IMR-90 (cell line): ENCODE results near the gene ISOC2. TPM values are rescaled to one million over a fixed set of nuclear protein-coding genes. Genes with fewer than 3 reads are reported as not detected.

ENCODE experiments used
- ATAC-seq: fragments of 200-7000 bp; cut with Tn5 transposase; 2 replicates; pipeline ENCODE4 v1.9.1; 2020; ENCODE audit warnings: low read depth, mild to moderate bottlenecking, moderate library complexity
- BruUV-seq: library from RNA; stranded (reverse); fragments of 400-500 nt; replicated peaks from 2 replicates; lab custom pipeline; 2021; lab: Mats Ljungman, UMichigan
- CTCF ChIA-PET: fragments of 300-600 bp; formaldehyde crosslinking; extraction: SDS; loops from one replicate; lab custom pipeline; 2021; ENCODE audit warnings: antibody characterized with exemption; lab: Yijun Ruan, JAX
- POLR2A ChIA-PET: fragments of 300-600 bp; sonication (Branson Sonifier 250); formaldehyde crosslinking; loops from one replicate; lab custom pipeline; 2022; ENCODE audit warnings: antibody characterized with exemption; ENCODE audit not compliant: unreplicated experiment; lab: Charles Lee
- DNase-seq: peaks from one replicate; pipeline ENCODE4 v3.0.0; 2013
- H2AFZ ChIP-seq: replicated peaks from 2 replicates; pipeline ENCODE3; 2013; ENCODE audit warnings: low read length, mild to moderate bottlenecking; ENCODE audit not compliant: poor library complexity
- H2AK5ac ChIP-seq: 2 replicates; pipeline ENCODE4 v1.6.1; 2013; ENCODE audit warnings: low read depth, low read length, inconsistent platforms
- H2AK9ac ChIP-seq: replicated peaks from 2 replicates; pipeline ENCODE3; 2013; ENCODE audit warnings: mild to moderate bottlenecking, low read depth, low read length, moderate library complexity; ENCODE audit not compliant: poor library complexity
- H2BK120ac ChIP-seq: 2 replicates; pipeline ENCODE4 v1.6.1; 2013; ENCODE audit warnings: low read depth, low read length, inconsistent platforms
- H2BK15ac ChIP-seq: 3 replicates; pipeline ENCODE4 v1.6.1; 2013; ENCODE audit warnings: low read depth, low read length, inconsistent platforms
- H2BK20ac ChIP-seq: 2 replicates; pipeline ENCODE4 v1.6.1; 2013; ENCODE audit warnings: low read depth, mild to moderate bottlenecking, inconsistent platforms, low read length, moderate library complexity
- H2BK5ac ChIP-seq: 2 replicates; pipeline ENCODE4 v1.6.1; 2013; ENCODE audit warnings: mild to moderate bottlenecking, low read depth, low read length, inconsistent platforms; ENCODE audit not compliant: poor library complexity, severe bottlenecking
- H3K14ac ChIP-seq: replicated peaks from 2 replicates; pipeline ENCODE4 v1.6.1; 2013; ENCODE audit warnings: low read depth, low read length, inconsistent platforms
- H3K18ac ChIP-seq: 2 replicates; pipeline ENCODE4 v1.6.1; 2013; ENCODE audit warnings: low read depth, low read length, control low read depth
- H3K23ac ChIP-seq: 2 replicates; pipeline ENCODE4 v1.6.1; 2013; ENCODE audit warnings: low read depth, low read length, inconsistent platforms
- H3K27ac ChIP-seq: 2 replicates; pipeline ENCODE4 v1.5.1; 2013; ENCODE audit warnings: mild to moderate bottlenecking, control low read depth, low read length; ENCODE audit not compliant: insufficient read depth
- H3K27me3 ChIP-seq: 2 replicates; pipeline ENCODE4 v1.6.1; 2013; ENCODE audit warnings: low read length; ENCODE audit not compliant: control insufficient read depth, insufficient read depth
- H3K36me3 ChIP-seq: 2 replicates; pipeline ENCODE4 v1.6.1; 2013; ENCODE audit warnings: low read length, mixed read lengths; ENCODE audit not compliant: control insufficient read depth, insufficient read depth
- H3K4ac ChIP-seq: 2 replicates; pipeline ENCODE4 v1.6.1; 2013; ENCODE audit warnings: low read depth, low read length, inconsistent platforms
- H3K4me1 ChIP-seq: 2 replicates; pipeline ENCODE4 v1.6.1; 2013; ENCODE audit warnings: low read length, mixed read lengths; ENCODE audit not compliant: control insufficient read depth, insufficient read depth
- H3K4me2 ChIP-seq: 2 replicates; pipeline ENCODE4 v1.6.1; 2013; ENCODE audit warnings: low read depth, mild to moderate bottlenecking, control low read depth, low read length, moderate library complexity
- H3K4me3 ChIP-seq: 2 replicates; pipeline ENCODE4 v1.5.1; 2013; ENCODE audit warnings: low read depth, mild to moderate bottlenecking, control low read depth, low read length, moderate library complexity; ENCODE audit not compliant: insufficient read depth
- H3K56ac ChIP-seq: 2 replicates; pipeline ENCODE4 v1.6.1; 2013; ENCODE audit warnings: low read length, inconsistent platforms; ENCODE audit not compliant: insufficient read depth; ENCODE audit errors: extremely low read depth
- H3K79me1 ChIP-seq, 2 experiments: 2 replicates each; pipeline ENCODE4 v1.6.1; 2013; ENCODE audit warnings: low read length in 2 of 2, inconsistent platforms in 1 of 2, low read depth in 1 of 2
- H3K9ac ChIP-seq: 2 replicates; pipeline ENCODE4 v1.6.1; 2013; ENCODE audit warnings: low read depth, low read length, control low read depth
- H3K9me1 ChIP-seq: 2 replicates; pipeline ENCODE4 v1.6.1; 2013; ENCODE audit warnings: low read length, inconsistent platforms; ENCODE audit not compliant: insufficient read depth
- H3K9me3 ChIP-seq: 2 replicates; pipeline ENCODE4 v1.6.1; 2013; ENCODE audit warnings: low read length; ENCODE audit not compliant: control insufficient read depth, insufficient read depth
- H4K20me1 ChIP-seq: 2 replicates; pipeline ENCODE4 v1.6.1; 2013; ENCODE audit warnings: low read length, inconsistent platforms; ENCODE audit not compliant: insufficient read depth
- H4K5ac ChIP-seq: 2 replicates; pipeline ENCODE4 v1.6.1; 2013; ENCODE audit warnings: mild to moderate bottlenecking, low read depth, low read length, control low read depth
- H4K8ac ChIP-seq, 2 experiments: 2 replicates each; pipeline ENCODE4 v1.6.1; 2013; ENCODE audit warnings: low read depth in 2 of 2, low read length in 2 of 2, control low read depth in 1 of 2, inconsistent platforms in 1 of 2
- H4K91ac ChIP-seq: 2 replicates; pipeline ENCODE4 v1.6.1; 2013; ENCODE audit warnings: low read depth, low read length, inconsistent platforms; ENCODE audit not compliant: insufficient read depth
- CHD1 ChIP-seq: IDR thresholded peaks from 2 replicates; pipeline ENCODE4 v1.6.1; 2012; ENCODE audit warnings: low read depth, low read length, improper control_type of control experiment
- FOS ChIP-seq: fragments of 150-350 bp; IDR thresholded peaks from 2 replicates; pipeline ENCODE4 v1.6.1; 2016; ENCODE audit warnings: low read depth, low read length
- MAFK ChIP-seq: IDR thresholded peaks from 2 replicates; pipeline ENCODE4 v1.6.1; 2012; ENCODE audit warnings: low read depth, low read length, improper control_type of control experiment
- MAZ ChIP-seq: IDR thresholded peaks from 2 replicates; pipeline ENCODE4 v1.6.1; 2012; ENCODE audit warnings: low read depth, mild to moderate bottlenecking, low read length, improper control_type of control experiment, moderate library complexity, borderline replicate concordance
- NFE2L2 ChIP-seq: fragments of 150-350 bp; IDR thresholded peaks from 2 replicates; pipeline ENCODE4 v1.6.1; 2016; ENCODE audit warnings: low read depth, mild to moderate bottlenecking, low read length
- POLR2A ChIP-seq: IDR thresholded peaks from 2 replicates; pipeline ENCODE4 v1.6.1; 2012; ENCODE audit warnings: mild to moderate bottlenecking, low read depth, low read length
- RAD21 ChIP-seq: IDR thresholded peaks from 2 replicates; pipeline ENCODE4 v1.6.1; 2012; ENCODE audit warnings: low read length, improper control_type of control experiment
- RCOR1 ChIP-seq: IDR thresholded peaks from 2 replicates; pipeline ENCODE4 v1.6.1; 2012; ENCODE audit warnings: mild to moderate bottlenecking, low read length, improper control_type of control experiment; ENCODE audit not compliant: insufficient replicate concordance
- RFX5 ChIP-seq: IDR thresholded peaks from 2 replicates; pipeline ENCODE4 v1.8.0; 2012; ENCODE audit warnings: low read depth, mild to moderate bottlenecking, low read length, moderate library complexity
- SMC3 ChIP-seq: fragments of 150-350 bp; IDR thresholded peaks from 2 replicates; pipeline ENCODE4 v1.6.1; 2016; ENCODE audit warnings: low read depth, mild to moderate bottlenecking, antibody characterized with exemption, low read length, moderate library complexity
- USF2 ChIP-seq: fragments of 150-350 bp; IDR thresholded peaks from 2 replicates; pipeline ENCODE4 v1.6.1; 2017; ENCODE audit warnings: mild to moderate bottlenecking, antibody characterized with exemption, low read length, low read depth
- WGBS, 2 experiments: methylation state at CpG; one replicate each; pipeline versions ENCODE4 v1.1.5 to v1.1.7; 2013; ENCODE audit warnings: missing lambda C conversion rate in 2 of 2; ENCODE audit not compliant: insufficient read length in 1 of 2; ENCODE audit errors: extremely low coverage in 2 of 2; 5-methylcytosine and 5-hydroxymethylcytosine counted together
- dilution Hi-C: fragments of 300-500 bp; cut with HindIII; formaldehyde crosslinking; loops from one replicate; pipeline ENCODE4 v1.14.3; 2018; ENCODE audit warnings: low sequenced_read_pairs; ENCODE audit not compliant: unreplicated experiment
- in situ Hi-C: fragments of 300-500 bp; cut with MboI; formaldehyde crosslinking; loops from 3 replicates; pipeline ENCODE4 v1.14.3; 2019; ENCODE audit warnings: low sequenced_read_pairs, inconsistent platforms, mixed read lengths
- intact Hi-C: fragments of 100-400 bp; cut with micrococcal nuclease; formaldehyde crosslinking; loops from 2 replicates; pipeline ENCODE4 v1.10.0; 2022
- polyA plus RNA-seq, 3 experiments: library from polyadenylated mRNA; depleted of rRNA; stranded (reverse); fragments of >200 nt; gene quantifications; 2 replicates each; pipeline ENCODE4 v1.2.3, GENCODE V29; 2012; ENCODE audit warnings: low replicate concordance in 1 of 3
- total RNA-seq: library from RNA; depleted of rRNA; stranded (reverse); fragments of >200 nt; gene quantifications from 2 replicates; pipeline ENCODE4 v1.2.3, GENCODE V29; 2012
- TF ChIP-seq, protein P1 (sequence below): conservative IDR thresholded peaks from 2 replicates; pipeline ENCODE4 v1.5.1; 2012; ENCODE audit warnings: mild to moderate bottlenecking, low read depth, low read length, improper control_type of control experiment
- TF ChIP-seq, protein P2 (sequence below): fragments of 150-350 bp; IDR thresholded peaks from 2 replicates; pipeline ENCODE4 v1.6.1; 2016; ENCODE audit warnings: low read depth, mild to moderate bottlenecking, low read length, moderate library complexity, borderline replicate concordance

ISOC2 gene
- total and polyA plus RNA-seq, 2 of the 4 experiments (the other 2 are of a cell fraction) = 56.1 to 82.1 TPM

DNA sequence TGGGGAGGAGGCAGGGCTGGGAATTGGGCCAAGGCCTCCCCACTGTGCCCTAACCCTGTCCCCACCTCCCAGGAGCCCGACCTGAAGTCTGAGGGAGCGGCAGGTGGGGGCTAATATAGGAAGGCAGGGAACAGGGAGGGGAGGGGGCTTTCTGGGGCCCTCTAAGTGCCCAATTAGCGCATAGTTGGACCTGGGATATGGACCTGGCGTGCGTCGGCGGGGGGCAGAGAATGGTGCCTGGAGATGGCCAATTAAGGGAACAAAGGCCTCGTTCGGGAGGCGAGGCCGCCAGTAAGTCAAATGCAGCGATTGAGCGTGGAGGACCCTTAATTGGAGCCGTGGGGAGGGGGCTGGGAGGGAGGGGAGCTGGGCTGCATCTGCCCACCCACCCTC lies 3.2 kb upstream of the ISOC2 start, which contains the start of gene C19orf85:
C19orf85 (minus strand) TSS at position 90 of the 393 bp plus-strand sequence. CDS start 197 bp downstream, outside the sequence.
- dilution Hi-C loops = no loop called here

More for the DNA sequence above, 3.2 kb upstream of the ISOC2 start, which contains the start of gene C19orf85:
- TF ChIP-seq CHD1 = no peak
- no peak for TF ChIP-seq MAZ
- TF ChIP-seq, protein P1, sequence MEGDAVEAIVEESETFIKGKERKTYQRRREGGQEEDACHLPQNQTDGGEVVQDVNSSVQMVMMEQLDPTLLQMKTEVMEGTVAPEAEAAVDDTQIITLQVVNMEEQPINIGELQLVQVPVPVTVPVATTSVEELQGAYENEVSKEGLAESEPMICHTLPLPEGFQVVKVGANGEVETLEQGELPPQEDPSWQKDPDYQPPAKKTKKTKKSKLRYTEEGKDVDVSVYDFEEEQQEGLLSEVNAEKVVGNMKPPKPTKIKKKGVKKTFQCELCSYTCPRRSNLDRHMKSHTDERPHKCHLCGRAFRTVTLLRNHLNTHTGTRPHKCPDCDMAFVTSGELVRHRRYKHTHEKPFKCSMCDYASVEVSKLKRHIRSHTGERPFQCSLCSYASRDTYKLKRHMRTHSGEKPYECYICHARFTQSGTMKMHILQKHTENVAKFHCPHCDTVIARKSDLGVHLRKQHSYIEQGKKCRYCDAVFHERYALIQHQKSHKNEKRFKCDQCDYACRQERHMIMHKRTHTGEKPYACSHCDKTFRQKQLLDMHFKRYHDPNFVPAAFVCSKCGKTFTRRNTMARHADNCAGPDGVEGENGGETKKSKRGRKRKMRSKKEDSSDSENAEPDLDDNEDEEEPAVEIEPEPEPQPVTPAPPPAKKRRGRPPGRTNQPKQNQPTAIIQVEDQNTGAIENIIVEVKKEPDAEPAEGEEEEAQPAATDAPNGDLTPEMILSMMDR = no peak
- no peak for TF ChIP-seq NFE2L2
- no peak for TF ChIP-seq RCOR1
- TF ChIP-seq USF2 = no peak
- TF ChIP-seq FOS = no peak
- TF ChIP-seq MAFK = no peak
- TF ChIP-seq RAD21 = no peak
- no peak for TF ChIP-seq RFX5
- TF ChIP-seq SMC3 = no peak
- TF ChIP-seq POLR2A = no peak
- TF ChIP-seq, protein P2, sequence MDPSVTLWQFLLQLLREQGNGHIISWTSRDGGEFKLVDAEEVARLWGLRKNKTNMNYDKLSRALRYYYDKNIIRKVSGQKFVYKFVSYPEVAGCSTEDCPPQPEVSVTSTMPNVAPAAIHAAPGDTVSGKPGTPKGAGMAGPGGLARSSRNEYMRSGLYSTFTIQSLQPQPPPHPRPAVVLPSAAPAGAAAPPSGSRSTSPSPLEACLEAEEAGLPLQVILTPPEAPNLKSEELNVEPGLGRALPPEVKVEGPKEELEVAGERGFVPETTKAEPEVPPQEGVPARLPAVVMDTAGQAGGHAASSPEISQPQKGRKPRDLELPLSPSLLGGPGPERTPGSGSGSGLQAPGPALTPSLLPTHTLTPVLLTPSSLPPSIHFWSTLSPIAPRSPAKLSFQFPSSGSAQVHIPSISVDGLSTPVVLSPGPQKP = no peak
- H3K4me2 ChIP-seq = no peak within 1 kb of the TSS
- no peak within 1 kb of the TSS for H2BK20ac ChIP-seq
- H4K5ac ChIP-seq = no peak within 1 kb of the TSS
- no peak within 1 kb of the TSS for H3K14ac ChIP-seq
- no peak within 1 kb of the TSS for H3K27ac ChIP-seq
- no peak within 1 kb of the TSS for H2AK5ac ChIP-seq
- no peak within 1 kb of the TSS for H3K23ac ChIP-seq
- peaks cover 10% of the 10 kb centered on the region for H3K4me1 ChIP-seq
- H2BK120ac ChIP-seq = no peak within 1 kb of the TSS
- DNase-seq = no peak
- H3K9me3 ChIP-seq = no peaks in the 10 kb centered on the region
- intact Hi-C loops (no loop called here), in situ Hi-C loops (no loop called here)
- BruUV-seq = no TSS peak
- H3K18ac ChIP-seq = no peak within 1 kb of the TSS
- no peak within 1 kb of the TSS for H2AFZ ChIP-seq
- H4K20me1 ChIP-seq = peaks cover 4% of the 10 kb centered on the region; the same call in 1 of the 2 replicates
- POLR2A ChIA-PET = no interaction called here
- CTCF ChIA-PET = no interaction called here
- H2BK5ac ChIP-seq = no peak within 1 kb of the TSS
- H3K27me3 ChIP-seq = no peaks in the 10 kb centered on the region
- H3K9ac ChIP-seq = no peak within 1 kb of the TSS
- H2BK15ac ChIP-seq = no peak within 1 kb of the TSS
- no peak within 1 kb of the TSS for H4K91ac ChIP-seq
- H4K8ac ChIP-seq = no peak within 1 kb of the TSS
- peaks cover 4% of the 10 kb centered on the region; the same call in 1 of the 2 replicates for H3K9me1 ChIP-seq
- peaks cover 5 to 16% of the 10 kb centered on the region in 2 experiments; a peak in 3 of 4 replicates for H3K79me1 ChIP-seq
- no peaks in the 10 kb centered on the region for H3K36me3 ChIP-seq
- no peak within 1 kb of the TSS for H2AK9ac ChIP-seq
- H3K4me3 ChIP-seq = no peak within 1 kb of the TSS
- no peak within 1 kb of the TSS for H3K56ac ChIP-seq
- no peak within 1 kb of the TSS for H3K4ac ChIP-seq
- no peak for ATAC-seq
- 66% methylated on average over 5 of the region's 14 CpGs; no CpG with 5 or more reads in 1 of the 2 experiments for WGBS, 2 experiments
